GM23338 (cell line): ENCODE measurements around the gene CACNA1C. TPM values are rescaled to one million over a fixed set of nuclear protein-coding genes. Genes with fewer than 3 reads are reported as not detected.

Source experiments
- ATAC-seq: fragments of 200-7000 bp; cut with Tn5 transposase; 3 replicates; pipeline ENCODE4 v1.9.1; 2020
- DNase-seq: peaks from one replicate; pipeline ENCODE4 v3.0.0-alpha.2; 2015; ENCODE audit warnings: low spot score
- H2AFZ ChIP-seq: fragments of 200-600 bp; sonication (generic); 2 replicates; pipeline ENCODE4 v1.8.0; 2016; ENCODE audit warnings: antibody characterized with exemption, mild to moderate bottlenecking, moderate library complexity
- H3F3A ChIP-seq: fragments of 200-600 bp; sonication (generic); replicated peaks from 2 replicates; pipeline ENCODE4 v1.8.0; 2017; ENCODE audit warnings: antibody characterized with exemption, mixed run types, low read depth
- H3K27ac ChIP-seq: fragments of 200-600 bp; sonication (generic); 2 replicates; pipeline ENCODE4 v1.6.1; 2016; ENCODE audit warnings: low read depth
- H3K27me3 ChIP-seq: fragments of 200-600 bp; sonication (generic); 2 replicates; pipeline ENCODE4 v1.8.0; 2016; ENCODE audit warnings: mild to moderate bottlenecking, mixed run types, moderate library complexity; ENCODE audit not compliant: insufficient read depth
- H3K36me3 ChIP-seq: fragments of 200-600 bp; sonication (generic); 2 replicates; pipeline ENCODE4 v1.8.0; 2016; ENCODE audit warnings: mild to moderate bottlenecking; ENCODE audit not compliant: insufficient read depth
- H3K4me1 ChIP-seq: fragments of 200-600 bp; sonication (generic); 2 replicates; pipeline ENCODE4 v1.8.0; 2016; ENCODE audit warnings: mild to moderate bottlenecking, moderate library complexity; ENCODE audit not compliant: insufficient read depth
- H3K4me2 ChIP-seq: fragments of 200-600 bp; sonication (generic); 2 replicates; pipeline ENCODE4 v1.7.1; 2017; ENCODE audit warnings: mixed run types
- H3K4me3 ChIP-seq: fragments of 200-600 bp; sonication (generic); 2 replicates; pipeline ENCODE4 v1.6.1; 2016; ENCODE audit warnings: mixed run types
- H3K79me2 ChIP-seq: fragments of 200-600 bp; sonication (generic); replicated peaks from 2 replicates; pipeline ENCODE4 v1.8.0; 2017; ENCODE audit warnings: mild to moderate bottlenecking; ENCODE audit not compliant: insufficient read depth
- H3K9me2 ChIP-seq: fragments of 200-600 bp; sonication (generic); 2 replicates; pipeline ENCODE4 v1.8.0; 2017; ENCODE audit not compliant: insufficient read depth
- H4K20me1 ChIP-seq: fragments of 200-600 bp; sonication (generic); replicated peaks from 2 replicates; pipeline ENCODE4 v1.8.0; 2017; ENCODE audit warnings: mild to moderate bottlenecking; ENCODE audit not compliant: insufficient read depth
- H3K27ac Mint-ChIP-seq: 2 replicates; pipeline ENCODE4 v1.8.0; 2020; ENCODE audit warnings: inconsistent platforms, mild to moderate bottlenecking, moderate library complexity, mixed read lengths
- H3K27me3 Mint-ChIP-seq: 3 replicates; pipeline ENCODE4 v1.8.0; 2022; ENCODE audit warnings: low read depth, mild to moderate bottlenecking, moderate library complexity, mixed read lengths, inconsistent platforms; ENCODE audit not compliant: insufficient read depth, poor library complexity
- H3K36me3 Mint-ChIP-seq: 3 replicates; pipeline ENCODE4 v1.8.0; 2021; ENCODE audit warnings: low read depth, mild to moderate bottlenecking, inconsistent platforms, moderate library complexity, mixed read lengths
- H3K4me1 Mint-ChIP-seq: 3 replicates; pipeline ENCODE4 v1.8.0; 2020; ENCODE audit warnings: mild to moderate bottlenecking, inconsistent platforms, mixed read lengths
- H3K4me3 Mint-ChIP-seq: 3 replicates; pipeline ENCODE4 v1.8.0; 2021; ENCODE audit warnings: moderate library complexity, mild to moderate bottlenecking, inconsistent platforms, mixed read lengths
- H3K9me3 Mint-ChIP-seq: 3 replicates; pipeline ENCODE4 v1.8.0; 2020; ENCODE audit warnings: moderate library complexity, mild to moderate bottlenecking, inconsistent platforms, mixed read lengths
- JUNB ChIP-seq: IDR thresholded peaks from one replicate; pipeline ENCODE4 v1.6.1; 2016; ENCODE audit warnings: antibody characterized with exemption; ENCODE audit not compliant: unreplicated experiment
- NANOG ChIP-seq: IDR thresholded peaks from 2 replicates; pipeline ENCODE4 v1.6.1; 2016; ENCODE audit warnings: antibody characterized with exemption, borderline replicate concordance
- ZNF114 ChIP-seq: fragments of 250-450 bp; sonication (Bioruptor Pico); IDR thresholded peaks from 2 replicates; pipeline ENCODE4 v1.5.0; 2020; ENCODE audit warnings: mild to moderate bottlenecking, moderate library complexity
- ZNF331 ChIP-seq: fragments of 250-450 bp; sonication (Bioruptor Pico); IDR thresholded peaks from 2 replicates; pipeline ENCODE4 v1.5.0; 2020; ENCODE audit warnings: low read depth, mild to moderate bottlenecking, moderate library complexity
- polyA plus RNA-seq: library from polyadenylated mRNA; unstranded; fragments of >200 nt; fragmentation: Nextera tagmentation; extraction: Ambion mirVana; gene quantifications from 2 replicates; pipeline ENCODE4 v1.2.1, GENCODE V29; 2016
- total RNA-seq: library from RNA; depleted of rRNA; stranded (reverse); fragments of >200 nt; shearing (Covaris generic); gene quantifications from 2 replicates; pipeline ENCODE4 v1.2.3, GENCODE V29; 2014
- TF ChIP-seq, protein P1 (sequence below): fragments of 250-450 bp; sonication (Bioruptor Pico); IDR thresholded peaks from 2 replicates; pipeline ENCODE4 v1.5.0; 2020; ENCODE audit warnings: mild to moderate bottlenecking, moderate library complexity
- TF ChIP-seq, protein P2 (sequence below): IDR thresholded peaks from one replicate; pipeline ENCODE4 v1.6.1; 2018; ENCODE audit warnings: antibody characterized with exemption; ENCODE audit not compliant: unreplicated experiment

The CACNA1C gene
- total and polyA plus RNA-seq, 2 experiments from 2014 or later: 0.78 to 2.1 TPM

DNA sequence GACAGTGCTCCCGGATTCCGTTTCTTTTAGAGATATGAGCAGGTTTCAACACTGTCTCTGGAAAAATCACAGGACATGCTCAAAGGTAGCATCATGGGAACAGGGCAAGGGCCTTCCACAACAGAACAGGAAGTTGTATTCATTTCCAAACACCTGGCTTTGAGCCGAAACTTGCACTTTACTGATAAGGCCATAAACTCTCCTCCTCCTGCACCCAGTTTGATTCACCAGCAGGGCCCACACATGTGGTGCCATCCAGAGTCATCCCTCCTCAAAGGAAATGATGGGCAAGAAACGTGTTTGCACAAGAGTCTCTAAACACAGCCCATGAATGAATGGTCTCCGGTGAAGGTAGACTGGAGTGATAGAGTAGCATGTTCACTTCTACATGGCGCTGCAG lies 473.6 kb downstream of the CACNA1C start (continued):
- TF ChIP-seq, protein P1, sequence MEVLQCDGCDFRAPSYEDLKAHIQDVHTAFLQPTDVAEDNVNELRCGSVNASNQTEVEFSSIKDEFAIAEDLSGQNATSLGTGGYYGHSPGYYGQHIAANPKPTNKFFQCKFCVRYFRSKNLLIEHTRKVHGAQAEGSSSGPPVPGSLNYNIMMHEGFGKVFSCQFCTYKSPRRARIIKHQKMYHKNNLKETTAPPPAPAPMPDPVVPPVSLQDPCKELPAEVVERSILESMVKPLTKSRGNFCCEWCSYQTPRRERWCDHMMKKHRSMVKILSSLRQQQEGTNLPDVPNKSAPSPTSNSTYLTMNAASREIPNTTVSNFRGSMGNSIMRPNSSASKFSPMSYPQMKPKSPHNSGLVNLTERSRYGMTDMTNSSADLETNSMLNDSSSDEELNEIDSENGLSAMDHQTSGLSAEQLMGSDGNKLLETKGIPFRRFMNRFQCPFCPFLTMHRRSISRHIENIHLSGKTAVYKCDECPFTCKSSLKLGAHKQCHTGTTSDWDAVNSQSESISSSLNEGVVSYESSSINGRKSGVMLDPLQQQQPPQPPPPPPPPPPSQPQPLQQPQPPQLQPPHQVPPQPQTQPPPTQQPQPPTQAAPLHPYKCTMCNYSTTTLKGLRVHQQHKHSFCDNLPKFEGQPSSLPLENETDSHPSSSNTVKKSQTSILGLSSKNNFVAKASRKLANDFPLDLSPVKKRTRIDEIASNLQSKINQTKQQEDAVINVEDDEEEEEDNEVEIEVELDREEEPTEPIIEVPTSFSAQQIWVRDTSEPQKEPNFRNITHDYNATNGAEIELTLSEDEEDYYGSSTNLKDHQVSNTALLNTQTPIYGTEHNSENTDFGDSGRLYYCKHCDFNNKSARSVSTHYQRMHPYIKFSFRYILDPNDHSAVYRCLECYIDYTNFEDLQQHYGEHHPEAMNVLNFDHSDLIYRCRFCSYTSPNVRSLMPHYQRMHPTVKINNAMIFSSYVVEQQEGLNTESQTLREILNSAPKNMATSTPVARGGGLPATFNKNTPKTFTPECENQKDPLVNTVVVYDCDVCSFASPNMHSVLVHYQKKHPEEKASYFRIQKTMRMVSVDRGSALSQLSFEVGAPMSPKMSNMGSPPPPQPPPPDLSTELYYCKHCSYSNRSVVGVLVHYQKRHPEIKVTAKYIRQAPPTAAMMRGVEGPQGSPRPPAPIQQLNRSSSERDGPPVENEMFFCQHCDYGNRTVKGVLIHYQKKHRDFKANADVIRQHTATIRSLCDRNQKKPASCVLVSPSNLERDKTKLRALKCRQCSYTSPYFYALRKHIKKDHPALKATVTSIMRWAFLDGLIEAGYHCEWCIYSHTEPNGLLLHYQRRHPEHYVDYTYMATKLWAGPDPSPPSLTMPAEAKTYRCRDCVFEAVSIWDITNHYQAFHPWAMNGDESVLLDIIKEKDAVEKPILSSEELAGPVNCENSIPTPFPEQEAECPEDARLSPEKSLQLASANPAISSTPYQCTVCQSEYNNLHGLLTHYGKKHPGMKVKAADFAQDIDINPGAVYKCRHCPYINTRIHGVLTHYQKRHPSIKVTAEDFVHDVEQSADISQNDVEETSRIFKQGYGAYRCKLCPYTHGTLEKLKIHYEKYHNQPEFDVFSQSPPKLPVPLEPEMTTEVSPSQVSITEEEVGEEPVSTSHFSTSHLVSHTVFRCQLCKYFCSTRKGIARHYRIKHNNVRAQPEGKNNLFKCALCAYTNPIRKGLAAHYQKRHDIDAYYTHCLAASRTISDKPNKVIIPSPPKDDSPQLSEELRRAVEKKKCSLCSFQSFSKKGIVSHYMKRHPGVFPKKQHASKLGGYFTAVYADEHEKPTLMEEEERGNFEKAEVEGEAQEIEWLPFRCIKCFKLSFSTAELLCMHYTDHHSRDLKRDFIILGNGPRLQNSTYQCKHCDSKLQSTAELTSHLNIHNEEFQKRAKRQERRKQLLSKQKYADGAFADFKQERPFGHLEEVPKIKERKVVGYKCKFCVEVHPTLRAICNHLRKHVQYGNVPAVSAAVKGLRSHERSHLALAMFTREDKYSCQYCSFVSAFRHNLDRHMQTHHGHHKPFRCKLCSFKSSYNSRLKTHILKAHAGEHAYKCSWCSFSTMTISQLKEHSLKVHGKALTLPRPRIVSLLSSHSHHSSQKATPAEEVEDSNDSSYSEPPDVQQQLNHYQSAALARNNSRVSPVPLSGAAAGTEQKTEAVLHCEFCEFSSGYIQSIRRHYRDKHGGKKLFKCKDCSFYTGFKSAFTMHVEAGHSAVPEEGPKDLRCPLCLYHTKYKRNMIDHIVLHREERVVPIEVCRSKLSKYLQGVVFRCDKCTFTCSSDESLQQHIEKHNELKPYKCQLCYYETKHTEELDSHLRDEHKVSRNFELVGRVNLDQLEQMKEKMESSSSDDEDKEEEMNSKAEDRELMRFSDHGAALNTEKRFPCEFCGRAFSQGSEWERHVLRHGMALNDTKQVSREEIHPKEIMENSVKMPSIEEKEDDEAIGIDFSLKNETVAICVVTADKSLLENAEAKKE (CRISPR knock-in tag): no peak
- TF ChIP-seq NANOG: no peak
- TF ChIP-seq ZNF331 (CRISPR knock-in tag): no peak
- no peak for TF ChIP-seq ZNF114 (CRISPR knock-in tag)

- ATAC-seq: no peak
- Mint-ChIP-seq H3K4me1 (peaks cover 20% of the 10 kb centered on the region), H3K9me3 (no peaks in the 10 kb centered on the region), H3K36me3 (no peaks in the 10 kb centered on the region), H3K27me3 (peaks cover 6% of the 10 kb centered on the region), H3K4me3 (no peak overlapping the region), H3K27ac (no peak overlapping the region)
- Histone ChIP-seq H3K27me3 (no peaks in the 10 kb centered on the region), H3K27ac (no peak overlapping the region), H3K4me1 (no peaks in the 10 kb centered on the region), H3K79me2 (no peaks in the 10 kb centered on the region), H3K4me2 (no peak overlapping the region), H3K4me3 (no peak overlapping the region), H3K9me2 (peaks cover 9% of the 10 kb centered on the region; the same call in 1 of the 2 replicates), H3F3A (no peaks in the 10 kb centered on the region), H2AFZ (no peak overlapping the region), H3K36me3 (no peaks in the 10 kb centered on the region), H4K20me1 (no peaks in the 10 kb centered on the region)
- TF ChIP-seq JUNB (no peak), NANOG (no peak)
- TF ChIP-seq, protein P2, sequence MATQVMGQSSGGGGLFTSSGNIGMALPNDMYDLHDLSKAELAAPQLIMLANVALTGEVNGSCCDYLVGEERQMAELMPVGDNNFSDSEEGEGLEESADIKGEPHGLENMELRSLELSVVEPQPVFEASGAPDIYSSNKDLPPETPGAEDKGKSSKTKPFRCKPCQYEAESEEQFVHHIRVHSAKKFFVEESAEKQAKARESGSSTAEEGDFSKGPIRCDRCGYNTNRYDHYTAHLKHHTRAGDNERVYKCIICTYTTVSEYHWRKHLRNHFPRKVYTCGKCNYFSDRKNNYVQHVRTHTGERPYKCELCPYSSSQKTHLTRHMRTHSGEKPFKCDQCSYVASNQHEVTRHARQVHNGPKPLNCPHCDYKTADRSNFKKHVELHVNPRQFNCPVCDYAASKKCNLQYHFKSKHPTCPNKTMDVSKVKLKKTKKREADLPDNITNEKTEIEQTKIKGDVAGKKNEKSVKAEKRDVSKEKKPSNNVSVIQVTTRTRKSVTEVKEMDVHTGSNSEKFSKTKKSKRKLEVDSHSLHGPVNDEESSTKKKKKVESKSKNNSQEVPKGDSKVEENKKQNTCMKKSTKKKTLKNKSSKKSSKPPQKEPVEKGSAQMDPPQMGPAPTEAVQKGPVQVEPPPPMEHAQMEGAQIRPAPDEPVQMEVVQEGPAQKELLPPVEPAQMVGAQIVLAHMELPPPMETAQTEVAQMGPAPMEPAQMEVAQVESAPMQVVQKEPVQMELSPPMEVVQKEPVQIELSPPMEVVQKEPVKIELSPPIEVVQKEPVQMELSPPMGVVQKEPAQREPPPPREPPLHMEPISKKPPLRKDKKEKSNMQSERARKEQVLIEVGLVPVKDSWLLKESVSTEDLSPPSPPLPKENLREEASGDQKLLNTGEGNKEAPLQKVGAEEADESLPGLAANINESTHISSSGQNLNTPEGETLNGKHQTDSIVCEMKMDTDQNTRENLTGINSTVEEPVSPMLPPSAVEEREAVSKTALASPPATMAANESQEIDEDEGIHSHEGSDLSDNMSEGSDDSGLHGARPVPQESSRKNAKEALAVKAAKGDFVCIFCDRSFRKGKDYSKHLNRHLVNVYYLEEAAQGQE: no peak
- DNase-seq: no peak
These were observed 475.2 kb downstream of the CACNA1C start for GRCh38 chr12:2528001-2528400.
